Heart left ventricle (tissue), 16 donors: ENCODE measurements around the gene PRR16. TPM values are rescaled to one million over a fixed set of nuclear protein-coding genes. Genes with fewer than 3 reads are reported as not detected.

Source experiments
- ATAC-seq, 4 donors: fragments of 200-7000 bp; cut with Tn5 transposase; one replicate each; pipeline ENCODE4 v1.9.1; 2020 to 2022; ENCODE audit warnings: moderate library complexity in 4 of 4, mild to moderate bottlenecking in 3 of 4, moderate number of reproducible peaks in 1 of 4
- DNase-seq, 5 donors: peaks; one replicate each; pipeline ENCODE4 v3.0.0-alpha.2; 2020
- H3K27ac ChIP-seq, 12 donors: fragments of 200-600 bp; sonication (generic) in 4 of 12; one replicate each; pipeline versions ENCODE4 v1.5.0 to v1.8.0; 2016 to 2022; ENCODE audit warnings: mild to moderate bottlenecking in 2 of 12
- H3K27me3 ChIP-seq, 9 donors: fragments of 200-600 bp; sonication (generic) in 2 of 9; one replicate each; pipeline versions ENCODE4 v1.5.1 to v1.8.0; 2016 to 2022; ENCODE audit warnings: mild to moderate bottlenecking in 3 of 9
- H3K36me3 ChIP-seq, 9 donors: fragments of 200-600 bp; sonication (generic) in 2 of 9; one replicate each; pipeline versions ENCODE4 v1.5.0 to v1.8.0; 2018 to 2022; ENCODE audit warnings: mild to moderate bottlenecking in 2 of 9
- H3K4me1 ChIP-seq, 12 donors: fragments of 200-600 bp; sonication (generic) in 4 of 12; one replicate each; pipeline versions ENCODE4 v1.5.0 to v1.8.0; 2016 to 2022; ENCODE audit warnings: mild to moderate bottlenecking in 3 of 12
- H3K4me3 ChIP-seq, 12 donors: fragments of 200-600 bp; sonication (generic) in 4 of 12; one replicate each; pipeline versions ENCODE4 v1.5.0 to v1.8.0; 2017 to 2022; ENCODE audit warnings: mild to moderate bottlenecking in 9 of 12, moderate library complexity in 4 of 12
- H3K9me3 ChIP-seq, 12 donors: fragments of 200-600 bp; sonication (generic) in 4 of 12; one replicate each; pipeline versions ENCODE4 v1.5.0 to v1.8.0; 2016 to 2022; ENCODE audit warnings: mild to moderate bottlenecking in 1 of 12
- POLR2A ChIP-seq, 2 donors: fragments of 450-650 bp; IDR thresholded peaks; one replicate each; pipeline ENCODE4 v1.6.1; 2017; ENCODE audit warnings: antibody characterized with exemption in 2 of 2, mild to moderate bottlenecking in 2 of 2, moderate library complexity in 2 of 2
- WGBS, 4 donors: extraction: QIAGEN DNeasy Blood & Tissue Kit in 2 of 4; methylation state at CpG; one replicate each; pipeline versions ENCODE4 v1.1.5 to v1.1.7; 2013 to 2018; 5-methylcytosine and 5-hydroxymethylcytosine counted together
- intact Hi-C, 10 donors: fragments of 100-400 bp; cut with DNase I; formaldehyde crosslinking; loops; one replicate each; pipeline versions ENCODE4 v1.11.1 to v1.14.2; 2022
- polyA plus RNA-seq, 2 donors: library from polyadenylated mRNA; stranded (reverse); fragments of 200-250 nt; gene quantifications; one replicate each; pipeline ENCODE4 v1.2.3, GENCODE V29; 2013
- total RNA-seq, 9 donors: library from RNA; depleted of rRNA in 2 of 9; stranded (reverse); fragments of >200 nt in 2 of 9; fragmentation: NEBNext Ultra II Directional in 3 of 9; extraction: Animal tissue kit (Norgen Biotek cat#: 25700) in 3 of 9; gene quantifications; one replicate each; pipeline versions ENCODE4 v1.1.0 to v1.2.4, GENCODE V29; 2016 to 2023
- TF ChIP-seq, protein P1 (sequence below), 12 donors: fragments of 200-600 bp; sonication (generic) in 4 of 12; IDR thresholded peaks; one replicate each; pipeline versions ENCODE4 v1.5.0 to v1.8.0; 2018 to 2022; ENCODE audit warnings: antibody characterized with exemption in 12 of 12, mild to moderate bottlenecking in 5 of 12
- donor health status: ischemic (EF 13 %, LVEDD 7.1; RV severe dilation, severe dysfunction).
- donor health status: healthy with polysubstance abuse.
- donor health status: DM: no; HTN: yes; CAD: no.
- donor health status: DM: no; HTN: no; CAD: no.
- donor health status: ischemic (EF 25% LVEDD 6.9; RV normal size, moderate dysfunction).
- donor health status: ischemic (EF 25% LVEDD 5.7; RV mildly dilated, moderate dysfunction).
- donor health status: healthy.
- donor health status: DM: yes; HTN: yes; CAD: no.
- donor health status: ischemic (EF 35%, LVEDD 5.7; RV mildly dilated, moderate dysfunction).
- donor health status: nonischemic (EF 11% LVEDD 7.7; RV severe dilation, severe dysfunction).
- donor health status: DM: yes; HTN: yes; CAD: no.
- donor health status: PGD.
- donor health status: ischemic (EF 29% LVEDD 5.4; RV normal size, mild dysfunction).
- donor health status: nonischemic (EF 23%, LVEDD 6.1; RV moderate dilation, normal function).

Gene PRR16
- total and polyA plus RNA-seq, 11 donors = 4.0 to 18.8 (median 8.3) TPM

DNA sequence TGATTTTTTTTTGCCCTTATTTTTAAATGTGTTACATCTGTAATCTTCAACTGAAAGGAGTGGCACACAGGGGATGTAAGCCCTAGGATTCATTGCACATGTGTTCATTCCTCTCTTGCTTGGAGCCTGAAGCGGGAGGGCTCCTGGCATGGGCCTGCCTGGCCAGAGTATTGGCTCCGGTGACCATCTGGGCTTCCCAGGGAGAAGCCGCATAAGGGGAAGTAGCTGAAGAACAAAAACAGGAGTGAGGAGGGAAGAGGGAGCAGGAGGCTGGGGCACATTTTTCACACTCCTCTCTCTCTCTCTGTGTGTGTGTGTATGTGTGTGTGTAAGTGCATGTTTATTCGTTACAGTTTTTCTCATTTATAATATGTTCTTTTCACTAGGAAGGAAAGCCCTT, 269.9 kb downstream of the PRR16 start:
- intact Hi-C loops = no loop called here
- Histone ChIP-seq H3K36me3 (no peaks in the 10 kb centered on the region), H3K4me1 (no peaks in the 10 kb centered on the region), H3K27ac (no peak overlapping the region), H3K27me3 (no peaks in the 10 kb centered on the region), H3K4me3 (no peak overlapping the region), H3K9me3 (no peaks in the 10 kb centered on the region)
- TF ChIP-seq, protein P1, sequence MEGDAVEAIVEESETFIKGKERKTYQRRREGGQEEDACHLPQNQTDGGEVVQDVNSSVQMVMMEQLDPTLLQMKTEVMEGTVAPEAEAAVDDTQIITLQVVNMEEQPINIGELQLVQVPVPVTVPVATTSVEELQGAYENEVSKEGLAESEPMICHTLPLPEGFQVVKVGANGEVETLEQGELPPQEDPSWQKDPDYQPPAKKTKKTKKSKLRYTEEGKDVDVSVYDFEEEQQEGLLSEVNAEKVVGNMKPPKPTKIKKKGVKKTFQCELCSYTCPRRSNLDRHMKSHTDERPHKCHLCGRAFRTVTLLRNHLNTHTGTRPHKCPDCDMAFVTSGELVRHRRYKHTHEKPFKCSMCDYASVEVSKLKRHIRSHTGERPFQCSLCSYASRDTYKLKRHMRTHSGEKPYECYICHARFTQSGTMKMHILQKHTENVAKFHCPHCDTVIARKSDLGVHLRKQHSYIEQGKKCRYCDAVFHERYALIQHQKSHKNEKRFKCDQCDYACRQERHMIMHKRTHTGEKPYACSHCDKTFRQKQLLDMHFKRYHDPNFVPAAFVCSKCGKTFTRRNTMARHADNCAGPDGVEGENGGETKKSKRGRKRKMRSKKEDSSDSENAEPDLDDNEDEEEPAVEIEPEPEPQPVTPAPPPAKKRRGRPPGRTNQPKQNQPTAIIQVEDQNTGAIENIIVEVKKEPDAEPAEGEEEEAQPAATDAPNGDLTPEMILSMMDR (IDR thresholded peaks at IDR 0.05) = no peak
- no peak for TF ChIP-seq POLR2A (IDR thresholded peaks at IDR 0.05)
- no peak for ATAC-seq
- DNase-seq = peak in 1 of 5 donors; percentile 28
- WGBS, 4 donors = 47 to 49% (median 48%) methylated on average over 4 of the region's 4 CpGs

DNA sequence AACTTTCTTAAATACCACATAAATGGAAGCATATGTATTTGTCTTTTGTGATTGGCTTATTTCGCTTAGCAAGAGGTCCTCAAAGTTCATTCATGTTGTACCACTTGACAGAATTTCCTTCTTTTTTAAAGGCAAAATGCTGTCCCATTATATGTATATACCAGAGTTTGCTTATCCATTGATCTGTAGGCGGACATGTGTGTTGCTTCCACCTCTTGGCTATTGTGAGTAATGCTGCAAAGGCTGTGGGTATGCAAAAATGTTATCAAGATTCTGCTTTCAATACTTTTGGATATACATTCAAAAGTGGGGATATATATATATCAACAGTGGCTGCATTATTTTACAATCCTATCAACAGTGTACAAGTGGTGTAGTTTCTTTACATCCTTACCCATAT, 271.0 kb downstream of the PRR16 start:
- H3K9me3 ChIP-seq = no peaks in the 10 kb centered on the region
- no peak overlapping the region for H3K27ac ChIP-seq
- H3K36me3 ChIP-seq = no peaks in the 10 kb centered on the region
- DNase-seq (no peak), ATAC-seq (no peak)
- no peaks in the 10 kb centered on the region for H3K4me1 ChIP-seq
- intact Hi-C loops = no loop called here
- 75 to 83% (median 78%) methylated on average over 2 of the region's 2 CpGs for WGBS, 4 donors
- H3K27me3 ChIP-seq = no peaks in the 10 kb centered on the region
- no peak overlapping the region for H3K4me3 ChIP-seq
- TF ChIP-seq POLR2A (IDR thresholded peaks at IDR 0.05) = no peak
- TF ChIP-seq, protein P1 (IDR thresholded peaks at IDR 0.05) = no peak
